ENCODE measurements around the gene CSNK2A1. TPM values are rescaled to one million over a fixed set of nuclear protein-coding genes. Genes with fewer than 3 reads are reported as not detected.

Gene CSNK2A1
- total and polyA plus RNA-seq, 4 donors: 17.0 to 60.3 (median 39.7) TPM

DNA sequence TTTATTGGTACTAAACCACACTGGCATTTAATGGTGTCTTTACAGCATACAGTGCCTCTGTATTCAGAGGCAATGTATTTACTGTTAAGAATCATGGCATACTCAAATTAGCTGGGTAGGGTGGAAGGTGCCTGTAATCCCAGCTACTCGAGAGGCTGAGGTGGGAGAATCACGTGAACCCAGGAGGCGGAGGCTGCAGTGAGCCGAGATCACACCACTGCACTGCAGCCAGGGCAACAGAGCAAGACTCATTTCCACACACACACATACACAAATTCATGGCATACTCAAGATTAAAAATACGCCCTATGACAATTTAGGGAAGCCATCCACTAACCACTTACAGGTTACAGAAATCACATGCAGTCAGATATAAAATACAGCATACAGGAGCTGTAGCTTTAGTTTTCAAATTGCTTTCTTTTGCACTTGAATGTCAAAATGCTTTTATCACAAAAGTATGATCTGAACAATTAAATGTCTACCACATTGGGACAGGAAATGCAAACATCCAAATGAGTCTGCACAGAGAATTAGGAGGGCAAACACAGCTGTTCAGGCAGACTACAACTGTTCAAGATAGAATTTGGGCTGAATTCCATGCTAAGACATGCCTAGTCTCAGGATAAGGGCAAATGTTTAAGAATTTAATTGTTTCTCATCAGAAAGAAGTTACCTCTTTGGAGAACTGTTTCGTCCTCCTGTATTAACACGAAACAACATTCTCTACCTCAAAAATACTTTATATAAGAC lies 36.4 kb downstream of the CSNK2A1 start:
- Histone ChIP-seq H3K9ac (ENCODE audit: low read depth in 1 of 2, low read length in 2 of 2) (no peak overlapping the region), H3K4me3 (ENCODE audit: low read depth in 1 of 3, low read length in 3 of 3) (no peak overlapping the region), H3K4me1 (ENCODE audit: control insufficient read depth in 4 of 4, insufficient read depth in 4 of 4, low read length in 3 of 4) (peaks cover 12 to 34% (median 29%) of the 10 kb centered on the region in 4 donors), H3K36me3 (ENCODE audit: control insufficient read depth in 4 of 4, insufficient read depth in 3 of 4, low read depth in 1 of 4, low read length in 3 of 4) (peaks cover 3 to 30% (median 14%) of the 10 kb centered on the region in 4 donors), H3K9me3 (ENCODE audit: control insufficient read depth in 4 of 4, low read length in 3 of 4) (no peaks in the 10 kb centered on the region), H3K27ac (ENCODE audit: low read depth in 1 of 2, low read length in 2 of 2) (no peak overlapping the region), H3K27me3 (ENCODE audit: control insufficient read depth in 4 of 4, insufficient read depth in 4 of 4, low read length in 3 of 4) (no peaks in the 10 kb centered on the region)
- 96% methylated on average over 7 of the region's 7 CpGs for WGBS
- no peak for DNase-seq (ENCODE audit: low spot score)
- no peak for TF ChIP-seq HNF4G (IDR thresholded peaks at IDR 0.05)
- TF ChIP-seq, protein P1, sequence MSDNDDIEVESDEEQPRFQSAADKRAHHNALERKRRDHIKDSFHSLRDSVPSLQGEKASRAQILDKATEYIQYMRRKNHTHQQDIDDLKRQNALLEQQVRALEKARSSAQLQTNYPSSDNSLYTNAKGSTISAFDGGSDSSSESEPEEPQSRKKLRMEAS (IDR thresholded peaks at IDR 0.05): no peak
- no peak for TF ChIP-seq SP1 (IDR thresholded peaks at IDR 0.05)
- no peak for TF ChIP-seq ATF3 (IDR thresholded peaks at IDR 0.05)
- no peak for TF ChIP-seq RXRA (IDR thresholded peaks at IDR 0.05)
- no peak for TF ChIP-seq NR2F2 (IDR thresholded peaks at IDR 0.05)
- TF ChIP-seq FOXA2 (IDR thresholded peaks at IDR 0.05): no peak

DNA sequence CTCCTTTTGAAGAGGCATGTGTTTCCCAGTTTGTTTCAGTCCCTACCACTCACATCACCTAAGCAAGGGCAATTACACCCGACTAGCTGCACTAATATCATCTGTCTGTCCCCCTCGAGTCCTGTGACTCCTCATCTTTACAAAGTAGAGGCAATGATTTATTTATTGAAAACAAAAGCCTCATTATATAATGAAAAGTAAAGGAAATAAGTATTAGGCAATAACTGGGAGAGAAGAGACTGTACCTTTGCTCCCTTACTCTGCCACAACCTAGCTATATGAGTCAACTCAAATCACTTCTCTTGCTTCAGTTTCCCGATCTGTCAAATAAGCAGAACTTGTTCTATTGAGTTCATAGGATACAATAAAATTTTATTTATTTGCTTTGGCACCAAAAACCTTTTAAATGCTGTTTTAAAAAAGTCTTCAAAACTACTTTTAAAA lies 38.9 kb downstream of the CSNK2A1 start:
- H3K36me3 ChIP-seq (ENCODE audit: control insufficient read depth in 4 of 4, insufficient read depth in 3 of 4, low read depth in 1 of 4, low read length in 3 of 4): peaks cover 5 to 42% (median 19%) of the 10 kb centered on the region in 4 donors
- TF ChIP-seq EGR1 (IDR thresholded peaks at IDR 0.05; ENCODE audit: low read depth in 2 of 2) (no peak), SP1 (IDR thresholded peaks at IDR 0.05) (peak; percentile 38), YY1 (IDR thresholded peaks at IDR 0.05) (no peak), ATF3 (IDR thresholded peaks at IDR 0.05) (peak; percentile 24), TAF1 (conservative IDR thresholded peaks at IDR 0.05) (no peak), JUND (IDR thresholded peaks at IDR 0.05) (peak in 1 of 2 donors; percentile 55), RXRA (IDR thresholded peaks at IDR 0.05) (peak in 1 of 2 donors; percentile 54), FOXA1 (IDR thresholded peaks at IDR 0.05) (no peak), RAD21 (IDR thresholded peaks at IDR 0.05) (peak; percentile 10 to 19), NR2F2 (IDR thresholded peaks at IDR 0.05) (no peak), HNF4G (IDR thresholded peaks at IDR 0.05) (peak; percentile 50), FOXA2 (IDR thresholded peaks at IDR 0.05) (no peak), GABPA (IDR thresholded peaks at IDR 0.05 in 1 of 2, conservative IDR thresholded peaks at IDR 0.05 in 1 of 2) (no peak), HNF4A (conservative IDR thresholded peaks at IDR 0.05) (peak; percentile 76 to 80)
- TF ChIP-seq, protein P2, sequence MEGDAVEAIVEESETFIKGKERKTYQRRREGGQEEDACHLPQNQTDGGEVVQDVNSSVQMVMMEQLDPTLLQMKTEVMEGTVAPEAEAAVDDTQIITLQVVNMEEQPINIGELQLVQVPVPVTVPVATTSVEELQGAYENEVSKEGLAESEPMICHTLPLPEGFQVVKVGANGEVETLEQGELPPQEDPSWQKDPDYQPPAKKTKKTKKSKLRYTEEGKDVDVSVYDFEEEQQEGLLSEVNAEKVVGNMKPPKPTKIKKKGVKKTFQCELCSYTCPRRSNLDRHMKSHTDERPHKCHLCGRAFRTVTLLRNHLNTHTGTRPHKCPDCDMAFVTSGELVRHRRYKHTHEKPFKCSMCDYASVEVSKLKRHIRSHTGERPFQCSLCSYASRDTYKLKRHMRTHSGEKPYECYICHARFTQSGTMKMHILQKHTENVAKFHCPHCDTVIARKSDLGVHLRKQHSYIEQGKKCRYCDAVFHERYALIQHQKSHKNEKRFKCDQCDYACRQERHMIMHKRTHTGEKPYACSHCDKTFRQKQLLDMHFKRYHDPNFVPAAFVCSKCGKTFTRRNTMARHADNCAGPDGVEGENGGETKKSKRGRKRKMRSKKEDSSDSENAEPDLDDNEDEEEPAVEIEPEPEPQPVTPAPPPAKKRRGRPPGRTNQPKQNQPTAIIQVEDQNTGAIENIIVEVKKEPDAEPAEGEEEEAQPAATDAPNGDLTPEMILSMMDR (IDR thresholded peaks at IDR 0.05; ENCODE audit: low read depth, low read length, missing input control): no peak
- TF ChIP-seq, protein P3, sequence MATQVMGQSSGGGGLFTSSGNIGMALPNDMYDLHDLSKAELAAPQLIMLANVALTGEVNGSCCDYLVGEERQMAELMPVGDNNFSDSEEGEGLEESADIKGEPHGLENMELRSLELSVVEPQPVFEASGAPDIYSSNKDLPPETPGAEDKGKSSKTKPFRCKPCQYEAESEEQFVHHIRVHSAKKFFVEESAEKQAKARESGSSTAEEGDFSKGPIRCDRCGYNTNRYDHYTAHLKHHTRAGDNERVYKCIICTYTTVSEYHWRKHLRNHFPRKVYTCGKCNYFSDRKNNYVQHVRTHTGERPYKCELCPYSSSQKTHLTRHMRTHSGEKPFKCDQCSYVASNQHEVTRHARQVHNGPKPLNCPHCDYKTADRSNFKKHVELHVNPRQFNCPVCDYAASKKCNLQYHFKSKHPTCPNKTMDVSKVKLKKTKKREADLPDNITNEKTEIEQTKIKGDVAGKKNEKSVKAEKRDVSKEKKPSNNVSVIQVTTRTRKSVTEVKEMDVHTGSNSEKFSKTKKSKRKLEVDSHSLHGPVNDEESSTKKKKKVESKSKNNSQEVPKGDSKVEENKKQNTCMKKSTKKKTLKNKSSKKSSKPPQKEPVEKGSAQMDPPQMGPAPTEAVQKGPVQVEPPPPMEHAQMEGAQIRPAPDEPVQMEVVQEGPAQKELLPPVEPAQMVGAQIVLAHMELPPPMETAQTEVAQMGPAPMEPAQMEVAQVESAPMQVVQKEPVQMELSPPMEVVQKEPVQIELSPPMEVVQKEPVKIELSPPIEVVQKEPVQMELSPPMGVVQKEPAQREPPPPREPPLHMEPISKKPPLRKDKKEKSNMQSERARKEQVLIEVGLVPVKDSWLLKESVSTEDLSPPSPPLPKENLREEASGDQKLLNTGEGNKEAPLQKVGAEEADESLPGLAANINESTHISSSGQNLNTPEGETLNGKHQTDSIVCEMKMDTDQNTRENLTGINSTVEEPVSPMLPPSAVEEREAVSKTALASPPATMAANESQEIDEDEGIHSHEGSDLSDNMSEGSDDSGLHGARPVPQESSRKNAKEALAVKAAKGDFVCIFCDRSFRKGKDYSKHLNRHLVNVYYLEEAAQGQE (IDR thresholded peaks at IDR 0.05): peak; percentile 15
- TF ChIP-seq, protein P4, sequence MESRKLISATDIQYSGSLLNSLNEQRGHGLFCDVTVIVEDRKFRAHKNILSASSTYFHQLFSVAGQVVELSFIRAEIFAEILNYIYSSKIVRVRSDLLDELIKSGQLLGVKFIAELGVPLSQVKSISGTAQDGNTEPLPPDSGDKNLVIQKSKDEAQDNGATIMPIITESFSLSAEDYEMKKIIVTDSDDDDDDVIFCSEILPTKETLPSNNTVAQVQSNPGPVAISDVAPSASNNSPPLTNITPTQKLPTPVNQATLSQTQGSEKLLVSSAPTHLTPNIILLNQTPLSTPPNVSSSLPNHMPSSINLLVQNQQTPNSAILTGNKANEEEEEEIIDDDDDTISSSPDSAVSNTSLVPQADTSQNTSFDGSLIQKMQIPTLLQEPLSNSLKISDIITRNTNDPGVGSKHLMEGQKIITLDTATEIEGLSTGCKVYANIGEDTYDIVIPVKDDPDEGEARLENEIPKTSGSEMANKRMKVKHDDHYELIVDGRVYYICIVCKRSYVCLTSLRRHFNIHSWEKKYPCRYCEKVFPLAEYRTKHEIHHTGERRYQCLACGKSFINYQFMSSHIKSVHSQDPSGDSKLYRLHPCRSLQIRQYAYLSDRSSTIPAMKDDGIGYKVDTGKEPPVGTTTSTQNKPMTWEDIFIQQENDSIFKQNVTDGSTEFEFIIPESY (IDR thresholded peaks at IDR 0.05): no peak
- TF ChIP-seq, protein P1 (IDR thresholded peaks at IDR 0.05): no peak
- H3K9ac ChIP-seq (ENCODE audit: low read depth in 1 of 2, low read length in 2 of 2): no peak overlapping the region
- H3K9me3 ChIP-seq (ENCODE audit: control insufficient read depth in 4 of 4, low read length in 3 of 4): no peaks in the 10 kb centered on the region
- H3K4me3 ChIP-seq (ENCODE audit: low read depth in 1 of 3, low read length in 3 of 3): no peak overlapping the region
- no peak for DNase-seq (ENCODE audit: low spot score)
- no peaks in the 10 kb centered on the region for H3K27me3 ChIP-seq (ENCODE audit: control insufficient read depth in 4 of 4, insufficient read depth in 4 of 4, low read length in 3 of 4)
- 40% methylated on average over 3 of the region's 3 CpGs for WGBS
- peak overlapping the region in 1 of 2 donors; percentile 2 for H3K27ac ChIP-seq (ENCODE audit: low read depth in 1 of 2, low read length in 2 of 2)
- peaks cover 8 to 22% (median 17%) of the 10 kb centered on the region in 4 donors for H3K4me1 ChIP-seq (ENCODE audit: control insufficient read depth in 4 of 4, insufficient read depth in 4 of 4, low read length in 3 of 4)
